ENCODE measurements around the gene EHMT2. TPM values are rescaled to one million over a fixed set of nuclear protein-coding genes. Genes with fewer than 3 reads are reported as not detected.
A peak's percentile ranks its signal among the peaks of the same experiment; 100 is the strongest.
"Not testable (repeated sequence)": the region's sequence is repeated elsewhere in the genome, so short reads cannot be mapped to it uniquely, and the experiment has no call there.

The EHMT2 gene
- total and polyA plus RNA-seq, 5 donors from 2014 or later, result 29.4 to 46.4 (median 32.4) TPM

DNA sequence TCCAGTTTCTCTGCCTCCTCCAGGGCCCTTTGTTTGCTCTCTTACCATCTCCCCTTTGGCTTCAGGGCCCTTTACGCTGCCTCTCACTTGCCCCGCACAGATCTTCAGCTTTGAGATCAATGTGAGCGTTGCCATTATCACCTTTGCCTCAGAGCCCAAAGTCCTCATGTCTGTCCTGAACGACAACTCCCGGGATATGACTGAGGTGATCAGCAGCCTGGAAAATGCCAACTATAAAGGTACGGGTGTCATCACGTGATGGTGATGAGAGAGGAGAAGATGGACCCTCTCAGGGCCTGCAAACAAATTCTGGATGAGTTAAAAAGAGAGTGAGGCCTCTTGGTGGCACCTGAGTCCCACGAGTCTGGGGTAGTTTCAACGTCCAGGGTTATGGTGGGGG lies 38.3 kb upstream of the EHMT2 start:
- Histone ChIP-seq H3K4me1 (ENCODE audit: control insufficient read depth, insufficient read depth, low read length, poor library complexity, severe bottlenecking) (no peaks in the 10 kb centered on the region), H3K27me3 (ENCODE audit: control insufficient read depth, insufficient read depth, low read length) (no peaks in the 10 kb centered on the region), H3K4me3 (ENCODE audit: low read depth, low read length) (no peak overlapping the region), H3K9me3 (ENCODE audit: control insufficient read depth in 2 of 2, low read length in 2 of 2) (no peaks in the 10 kb centered on the region), H3K36me3 (ENCODE audit: control insufficient read depth, insufficient read depth, low read length) (no peaks in the 10 kb centered on the region), H3K27ac (ENCODE audit: insufficient read depth, low read length, poor library complexity, severe bottlenecking) (no peak overlapping the region)
- no peak for DNase-seq
- no peak for ATAC-seq (ENCODE audit: low read depth in 2 of 2)
- Mint-ChIP-seq H3K4me1 (peaks cover 0 to 2% (median 0%) of the 10 kb centered on the region in 4 donors), H3K27me3 (peaks cover 16% of the 10 kb centered on the region), H3K9me3 (no peaks in the 10 kb centered on the region), H3K36me3 (no peaks in the 10 kb centered on the region), H3K27ac (peak overlapping the region in 1 of 3 donors; percentile 36), H3K4me3 (no peak overlapping the region)

DNA sequence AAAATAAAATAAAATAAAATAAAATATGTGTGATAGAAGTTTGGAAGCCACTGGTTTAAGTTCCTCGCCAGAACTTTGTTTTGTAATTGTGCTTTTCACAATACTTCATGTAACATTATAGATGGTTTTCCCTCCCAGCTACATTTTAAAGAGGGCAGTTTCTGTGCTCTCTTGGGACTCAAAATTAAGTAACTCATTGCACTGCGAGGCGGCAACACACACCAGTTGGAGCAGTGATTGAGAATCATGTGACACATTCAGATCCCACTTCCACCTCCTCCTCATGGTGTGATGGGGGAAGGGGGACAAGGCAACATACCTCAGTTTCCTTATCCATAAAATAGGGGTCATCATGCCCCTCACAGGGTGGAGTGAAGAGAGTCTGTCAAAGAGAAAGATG lies 37.5 kb upstream of the EHMT2 start:
- Histone ChIP-seq H3K4me1 (ENCODE audit: control insufficient read depth, insufficient read depth, low read length, poor library complexity, severe bottlenecking) (no peaks in the 10 kb centered on the region), H3K4me3 (ENCODE audit: low read depth, low read length) (no peak overlapping the region), H3K9me3 (ENCODE audit: control insufficient read depth in 2 of 2, low read length in 2 of 2) (no peaks in the 10 kb centered on the region), H3K36me3 (ENCODE audit: control insufficient read depth, insufficient read depth, low read length) (no peaks in the 10 kb centered on the region), H3K27me3 (ENCODE audit: control insufficient read depth, insufficient read depth, low read length) (no peaks in the 10 kb centered on the region), H3K27ac (ENCODE audit: insufficient read depth, low read length, poor library complexity, severe bottlenecking) (no peak overlapping the region)
- Mint-ChIP-seq H3K4me3 (no peak overlapping the region), H3K27me3 (peaks cover 12% of the 10 kb centered on the region), H3K9me3 (no peaks in the 10 kb centered on the region), H3K36me3 (no peaks in the 10 kb centered on the region), H3K4me1 (peaks cover 0 to 2% (median 0%) of the 10 kb centered on the region in 4 donors), H3K27ac (no peak overlapping the region)
- no peak for ATAC-seq (ENCODE audit: low read depth in 2 of 2)
- DNase-seq, result no peak

DNA sequence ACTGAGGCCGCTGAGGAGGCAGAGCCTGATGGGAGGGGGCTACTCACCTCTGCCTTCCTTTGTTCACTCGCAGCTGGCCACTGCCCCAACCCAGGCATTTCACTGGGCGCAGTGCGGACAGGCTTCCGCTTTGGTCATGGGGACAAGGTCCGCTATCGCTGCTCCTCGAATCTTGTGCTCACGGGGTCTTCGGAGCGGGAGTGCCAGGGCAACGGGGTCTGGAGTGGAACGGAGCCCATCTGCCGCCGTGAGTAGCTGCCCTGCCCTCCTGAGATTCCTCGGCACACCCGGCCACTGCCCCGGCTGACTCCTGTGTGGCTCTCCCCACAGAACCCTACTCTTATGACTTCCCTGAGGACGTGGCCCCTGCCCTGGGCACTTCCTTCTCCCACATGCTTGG lies 36.0 kb upstream of the EHMT2 start:
- H3K4me3 Mint-ChIP-seq, result no peak overlapping the region
- no peak for DNase-seq

DNA sequence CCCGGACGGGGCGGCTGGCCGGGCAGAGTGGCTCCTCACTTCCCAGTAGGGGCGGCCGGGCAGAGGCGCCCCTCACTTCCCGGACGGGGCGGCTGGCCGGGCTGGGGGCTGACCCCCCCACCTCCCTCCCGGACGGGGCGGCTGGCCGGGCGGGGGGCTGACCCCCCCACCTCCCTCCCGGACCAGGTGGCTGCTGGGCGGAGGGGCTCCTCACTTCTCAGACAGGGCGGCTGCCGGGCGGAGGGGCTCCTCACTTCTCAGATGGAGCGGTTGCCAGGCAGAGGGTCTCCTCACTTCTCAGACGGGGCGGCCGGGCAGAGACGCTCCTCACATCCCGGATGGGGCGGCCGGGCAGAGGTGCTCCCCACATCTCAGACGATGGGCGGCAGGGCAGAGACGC lies 34.6 kb upstream of the EHMT2 start:
- H3K4me3 Mint-ChIP-seq; H3K9me3 ChIP-seq (ENCODE audit: control insufficient read depth in 2 of 2, low read length in 2 of 2); H3K27ac ChIP-seq (ENCODE audit: insufficient read depth, low read length, poor library complexity, severe bottlenecking); DNase-seq; H3K27me3 Mint-ChIP-seq; H3K9me3 Mint-ChIP-seq; H3K27me3 ChIP-seq (ENCODE audit: control insufficient read depth, insufficient read depth, low read length); H3K36me3 Mint-ChIP-seq; H3K4me1 ChIP-seq (ENCODE audit: control insufficient read depth, insufficient read depth, low read length, poor library complexity, severe bottlenecking); H3K4me1 Mint-ChIP-seq; H3K27ac Mint-ChIP-seq; H3K4me3 ChIP-seq (ENCODE audit: low read depth, low read length); H3K36me3 ChIP-seq (ENCODE audit: control insufficient read depth, insufficient read depth, low read length); ATAC-seq (ENCODE audit: low read depth in 2 of 2): not testable (repeated sequence)

More for the DNA sequence above, 36.0 kb upstream of the EHMT2 start:
- no peak overlapping the region for H3K27ac Mint-ChIP-seq
- no peaks in the 10 kb centered on the region for H3K9me3 Mint-ChIP-seq
- Histone ChIP-seq H3K36me3 (ENCODE audit: control insufficient read depth, insufficient read depth, low read length) (no peaks in the 10 kb centered on the region), H3K27me3 (ENCODE audit: control insufficient read depth, insufficient read depth, low read length) (no peaks in the 10 kb centered on the region), H3K4me1 (ENCODE audit: control insufficient read depth, insufficient read depth, low read length, poor library complexity, severe bottlenecking) (no peaks in the 10 kb centered on the region), H3K27ac (ENCODE audit: insufficient read depth, low read length, poor library complexity, severe bottlenecking) (no peak overlapping the region), H3K4me3 (ENCODE audit: low read depth, low read length) (no peak overlapping the region), H3K9me3 (ENCODE audit: control insufficient read depth in 2 of 2, low read length in 2 of 2) (no peaks in the 10 kb centered on the region)
- peaks cover 8% of the 10 kb centered on the region for H3K27me3 Mint-ChIP-seq
- H3K36me3 Mint-ChIP-seq, result no peaks in the 10 kb centered on the region
- no peak for ATAC-seq (ENCODE audit: low read depth in 2 of 2)
- peaks cover 0 to 2% (median 0%) of the 10 kb centered on the region in 4 donors for H3K4me1 Mint-ChIP-seq

DNA sequence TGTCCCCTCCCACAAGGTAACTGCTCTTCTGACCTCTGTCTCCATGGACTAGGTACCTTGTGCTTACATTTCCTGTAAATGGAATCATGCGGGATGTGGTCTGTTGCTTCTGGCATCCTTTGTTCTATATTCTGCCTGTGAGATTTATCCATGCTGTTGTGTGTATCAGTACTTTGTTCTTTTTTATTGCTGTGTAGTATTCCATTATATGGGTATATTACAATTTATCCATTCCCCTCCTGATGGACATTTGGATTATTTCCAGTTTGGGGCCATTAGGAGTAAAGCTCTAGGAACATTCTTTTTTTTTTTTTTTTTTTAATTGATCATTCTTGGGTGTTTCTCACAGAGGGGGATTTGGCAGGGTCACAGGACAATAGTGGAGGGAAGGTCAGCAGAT lies 33.5 kb upstream of the EHMT2 start:
- DNase-seq, result no peak
- H3K36me3 ChIP-seq (ENCODE audit: control insufficient read depth, insufficient read depth, low read length), result no peaks in the 10 kb centered on the region
- H3K27ac Mint-ChIP-seq, result no peak overlapping the region
- H3K36me3 Mint-ChIP-seq, result no peaks in the 10 kb centered on the region
- peaks cover 4% of the 10 kb centered on the region for H3K27me3 Mint-ChIP-seq
- no peaks in the 10 kb centered on the region for H3K9me3 Mint-ChIP-seq
- no peak overlapping the region for H3K4me3 ChIP-seq (ENCODE audit: low read depth, low read length)
- no peak overlapping the region for H3K4me3 Mint-ChIP-seq
- no peak overlapping the region for H3K27ac ChIP-seq (ENCODE audit: insufficient read depth, low read length, poor library complexity, severe bottlenecking)
- no peaks in the 10 kb centered on the region for H3K27me3 ChIP-seq (ENCODE audit: control insufficient read depth, insufficient read depth, low read length)
- no peaks in the 10 kb centered on the region for H3K9me3 ChIP-seq (ENCODE audit: control insufficient read depth in 2 of 2, low read length in 2 of 2)
- H3K4me1 Mint-ChIP-seq, result peaks cover 0 to 2% (median 0%) of the 10 kb centered on the region in 4 donors
- H3K4me1 ChIP-seq (ENCODE audit: control insufficient read depth, insufficient read depth, low read length, poor library complexity, severe bottlenecking), result no peaks in the 10 kb centered on the region
- ATAC-seq (ENCODE audit: low read depth in 2 of 2), result no peak

DNA sequence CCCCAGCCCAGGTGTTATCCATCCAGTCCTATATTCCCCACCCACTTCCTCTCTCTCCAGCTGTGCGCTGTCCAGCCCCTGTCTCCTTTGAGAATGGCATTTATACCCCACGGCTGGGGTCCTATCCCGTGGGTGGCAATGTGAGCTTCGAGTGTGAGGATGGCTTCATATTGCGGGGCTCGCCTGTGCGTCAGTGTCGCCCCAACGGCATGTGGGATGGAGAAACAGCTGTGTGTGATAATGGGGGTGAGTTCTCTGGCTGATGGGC lies 31.1 kb upstream of the EHMT2 start:
- Histone ChIP-seq H3K27me3 (ENCODE audit: control insufficient read depth, insufficient read depth, low read length) (no peaks in the 10 kb centered on the region), H3K36me3 (ENCODE audit: control insufficient read depth, insufficient read depth, low read length) (no peaks in the 10 kb centered on the region), H3K27ac (ENCODE audit: insufficient read depth, low read length, poor library complexity, severe bottlenecking) (no peak overlapping the region), H3K4me1 (ENCODE audit: control insufficient read depth, insufficient read depth, low read length, poor library complexity, severe bottlenecking) (no peaks in the 10 kb centered on the region), H3K4me3 (ENCODE audit: low read depth, low read length) (no peak overlapping the region), H3K9me3 (ENCODE audit: control insufficient read depth in 2 of 2, low read length in 2 of 2) (no peaks in the 10 kb centered on the region)
- no peaks in the 10 kb centered on the region for H3K9me3 Mint-ChIP-seq
- peaks cover 0 to 2% (median 0%) of the 10 kb centered on the region in 4 donors for H3K4me1 Mint-ChIP-seq
- H3K27ac Mint-ChIP-seq, result no peak overlapping the region
- no peak overlapping the region for H3K4me3 Mint-ChIP-seq
- H3K27me3 Mint-ChIP-seq, result peaks cover 4% of the 10 kb centered on the region
- H3K36me3 Mint-ChIP-seq, result no peaks in the 10 kb centered on the region
- no peak for DNase-seq
- ATAC-seq (ENCODE audit: low read depth in 2 of 2), result no peak

DNA sequence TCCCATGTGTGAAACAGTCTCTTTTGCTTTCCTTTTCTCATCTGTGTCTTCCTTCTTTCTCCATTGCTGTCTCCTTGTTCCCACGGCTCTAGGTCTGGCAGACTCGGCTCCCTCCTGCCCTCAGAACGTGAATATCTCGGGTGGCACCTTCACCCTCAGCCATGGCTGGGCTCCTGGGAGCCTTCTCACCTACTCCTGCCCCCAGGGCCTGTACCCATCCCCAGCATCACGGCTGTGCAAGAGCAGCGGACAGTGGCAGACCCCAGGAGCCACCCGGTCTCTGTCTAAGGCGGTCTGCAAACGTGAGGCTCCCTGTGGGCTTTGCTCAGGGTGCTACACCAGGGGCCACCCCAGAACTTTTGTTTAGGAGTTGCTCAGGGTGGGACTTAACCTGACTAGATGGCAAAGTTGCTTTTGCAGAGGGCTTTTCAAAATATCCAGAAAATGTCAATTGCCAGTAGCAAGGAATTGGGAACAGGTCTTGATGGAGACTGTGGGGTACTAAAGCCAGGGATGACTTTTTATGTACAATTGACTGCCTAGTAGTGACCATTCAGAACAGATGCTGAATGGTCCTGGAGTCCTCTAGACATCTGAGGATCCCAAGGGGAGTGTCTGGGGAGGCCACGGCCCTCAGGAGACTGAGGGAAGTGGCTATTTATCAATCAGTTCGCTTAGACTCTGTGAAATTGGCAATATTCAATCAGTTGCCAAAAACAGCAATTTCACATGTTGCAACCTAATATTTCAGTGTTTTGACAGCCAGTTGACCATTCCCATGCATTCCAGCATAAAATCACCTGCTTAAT lies 30.6 kb upstream of the EHMT2 start:
- Histone ChIP-seq H3K4me1 (ENCODE audit: control insufficient read depth, insufficient read depth, low read length, poor library complexity, severe bottlenecking) (no peaks in the 10 kb centered on the region), H3K36me3 (ENCODE audit: control insufficient read depth, insufficient read depth, low read length) (no peaks in the 10 kb centered on the region), H3K9me3 (ENCODE audit: control insufficient read depth in 2 of 2, low read length in 2 of 2) (no peaks in the 10 kb centered on the region), H3K27ac (ENCODE audit: insufficient read depth, low read length, poor library complexity, severe bottlenecking) (no peak overlapping the region), H3K27me3 (ENCODE audit: control insufficient read depth, insufficient read depth, low read length) (no peaks in the 10 kb centered on the region), H3K4me3 (ENCODE audit: low read depth, low read length) (no peak overlapping the region)
- H3K4me1 Mint-ChIP-seq, result peaks cover 0 to 3% (median under 1%) of the 10 kb centered on the region in 4 donors
- H3K27ac Mint-ChIP-seq, result no peak overlapping the region
- no peaks in the 10 kb centered on the region for H3K27me3 Mint-ChIP-seq
- H3K36me3 Mint-ChIP-seq, result no peaks in the 10 kb centered on the region
- ATAC-seq (ENCODE audit: low read depth in 2 of 2) (no peak), DNase-seq (no peak)
- no peak overlapping the region for H3K4me3 Mint-ChIP-seq
- H3K9me3 Mint-ChIP-seq, result no peaks in the 10 kb centered on the region

DNA sequence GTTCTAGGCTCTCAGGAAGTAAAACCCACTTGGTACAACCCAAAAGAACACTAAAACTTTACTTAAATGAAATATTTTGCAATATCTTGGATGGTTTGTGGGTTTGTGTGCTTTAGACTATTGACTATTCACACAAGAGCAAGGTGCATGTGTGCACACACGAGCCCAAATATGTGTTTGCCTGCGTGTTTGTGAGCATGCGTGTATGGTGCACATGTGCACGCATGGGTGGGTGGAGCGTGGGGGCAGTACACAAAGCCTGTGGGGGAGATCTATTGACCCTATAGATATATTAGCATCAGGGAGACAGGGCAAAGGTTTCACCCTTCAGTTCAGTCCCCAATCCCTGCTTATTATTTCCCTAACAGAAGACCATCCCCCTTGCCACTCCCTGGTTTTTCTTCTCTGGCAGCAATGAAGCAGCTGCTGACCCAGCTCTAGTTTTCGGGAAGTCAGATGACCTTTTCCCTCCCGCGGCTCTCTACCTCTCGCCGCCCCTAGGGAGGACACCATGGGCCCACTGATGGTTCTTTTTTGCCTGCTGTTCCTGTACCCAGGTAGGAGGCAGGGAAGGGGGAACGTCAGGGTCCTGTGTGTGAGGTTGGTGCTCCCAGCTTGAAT lies 29.9 kb upstream of the EHMT2 start, which contains the start of gene C2:
C2 (plus strand) TSS at position 476 of the 621 bp plus-strand sequence; CDS start at position 512, 36 bp downstream.
- Histone ChIP-seq H3K27me3 (ENCODE audit: control insufficient read depth, insufficient read depth, low read length) (no peaks in the 10 kb centered on the region), H3K36me3 (ENCODE audit: control insufficient read depth, insufficient read depth, low read length) (no peaks in the 10 kb centered on the region), H3K4me3 (ENCODE audit: low read depth, low read length) (no peak within 1 kb of the TSS), H3K4me1 (ENCODE audit: control insufficient read depth, insufficient read depth, low read length, poor library complexity, severe bottlenecking) (no peaks in the 10 kb centered on the region), H3K27ac (ENCODE audit: insufficient read depth, low read length, poor library complexity, severe bottlenecking) (no peak within 1 kb of the TSS), H3K9me3 (ENCODE audit: control insufficient read depth in 2 of 2, low read length in 2 of 2) (no peaks in the 10 kb centered on the region)
- Mint-ChIP-seq H3K4me3 (no peak within 1 kb of the TSS), H3K9me3 (no peaks in the 10 kb centered on the region), H3K4me1 (peaks cover 0 to 4% (median 1%) of the 10 kb centered on the region in 4 donors), H3K27me3 (no peaks in the 10 kb centered on the region), H3K36me3 (no peaks in the 10 kb centered on the region), H3K27ac (no peak within 1 kb of the TSS)
- ATAC-seq (ENCODE audit: low read depth in 2 of 2), result no peak
- no peak for DNase-seq

Measured in CD4-positive, CD25-positive, alpha-beta regulatory T cell (primary cell).